H9 (cell line): Measurements from ENCODE around the gene ZDHHC15. TPM values are rescaled to one million over a fixed set of nuclear protein-coding genes. Genes with fewer than 3 reads are reported as not detected.

ENCODE experiments used
- DNase-seq: peaks from one replicate; pipeline ENCODE4 v3.0.0-alpha.2; 2017
- H2AFZ ChIP-seq: one replicate; pipeline ENCODE4 v1.6.1; 2013; ENCODE audit warnings: mild to moderate bottlenecking, low read length, control low read depth, moderate library complexity
- H2AK5ac ChIP-seq: 2 replicates; pipeline ENCODE4 v1.6.1; 2013; ENCODE audit warnings: low read length, control low read depth, mixed read lengths; ENCODE audit not compliant: insufficient read length
- H2BK120ac ChIP-seq: one replicate; pipeline ENCODE4 v1.6.1; 2013; ENCODE audit warnings: low read depth, mild to moderate bottlenecking, low read length, control low read depth, inconsistent platforms; ENCODE audit not compliant: poor library complexity, severe bottlenecking
- H2BK12ac ChIP-seq: 2 replicates; pipeline ENCODE4 v1.6.1; 2013; ENCODE audit warnings: low read length, control low read depth, mixed read lengths, low read depth; ENCODE audit not compliant: insufficient read length
- H2BK15ac ChIP-seq: 2 replicates; pipeline ENCODE4 v1.6.1; 2013; ENCODE audit warnings: low read depth, low read length, control low read depth
- H2BK20ac ChIP-seq: one replicate; pipeline ENCODE4 v1.6.1; 2013; ENCODE audit warnings: low read depth, mild to moderate bottlenecking, low read length, control low read depth, inconsistent platforms; ENCODE audit not compliant: poor library complexity, severe bottlenecking
- H2BK5ac ChIP-seq: 2 replicates; pipeline ENCODE4 v1.6.1; 2013; ENCODE audit warnings: low read length, control low read depth, mixed read lengths; ENCODE audit not compliant: insufficient read length
- H3K14ac ChIP-seq: 2 replicates; pipeline ENCODE4 v1.6.1; 2013; ENCODE audit warnings: low read length, control low read depth; ENCODE audit not compliant: insufficient read depth
- H3K18ac ChIP-seq: 2 replicates; pipeline ENCODE4 v1.6.1; 2013; ENCODE audit warnings: low read depth, mild to moderate bottlenecking, mixed read lengths, low read length, control low read depth; ENCODE audit not compliant: insufficient read length
- H3K23ac ChIP-seq: 2 replicates; pipeline ENCODE4 v1.6.1; 2013; ENCODE audit warnings: low read length, control low read depth, mixed read lengths, low read depth; ENCODE audit not compliant: insufficient read length
- H3K23me2 ChIP-seq: 2 replicates; pipeline ENCODE4 v1.6.1; 2013; ENCODE audit warnings: low read depth, mild to moderate bottlenecking, mixed read lengths, low read length, control low read depth; ENCODE audit not compliant: insufficient read length, poor library complexity, severe bottlenecking
- H3K27ac ChIP-seq: 2 replicates; pipeline ENCODE4 v1.5.1; 2013; ENCODE audit warnings: low read length, control low read depth, mixed read lengths, low read depth; ENCODE audit not compliant: insufficient read length
- H3K27me3 ChIP-seq: 2 replicates; pipeline ENCODE4 v1.6.1; 2013; ENCODE audit warnings: low read length, control low read depth, inconsistent platforms; ENCODE audit not compliant: insufficient read depth
- H3K4ac ChIP-seq: 2 replicates; pipeline ENCODE4 v1.6.1; 2013; ENCODE audit warnings: low read depth, mild to moderate bottlenecking, control low read depth, inconsistent platforms, low read length, moderate library complexity
- H3K4me1 ChIP-seq: 2 replicates; pipeline ENCODE4 v1.6.1; 2013; ENCODE audit warnings: low read length, control low read depth, inconsistent platforms; ENCODE audit not compliant: insufficient read depth
- H3K4me2 ChIP-seq: 2 replicates; pipeline ENCODE4 v1.6.1; 2013; ENCODE audit warnings: low read length, control low read depth, mixed read lengths; ENCODE audit not compliant: insufficient read length, insufficient read depth
- H3K56ac ChIP-seq: 2 replicates; pipeline ENCODE4 v1.6.1; 2013; ENCODE audit warnings: low read depth, mild to moderate bottlenecking, mixed read lengths, low read length, control low read depth; ENCODE audit not compliant: insufficient read length
- H3K79me1 ChIP-seq: 2 replicates; pipeline ENCODE4 v1.6.1; 2013; ENCODE audit warnings: low read depth, mild to moderate bottlenecking, moderate library complexity, low read length, control low read depth, inconsistent platforms; ENCODE audit not compliant: insufficient read depth, poor library complexity, severe bottlenecking
- H3K79me2 ChIP-seq: 2 replicates; pipeline ENCODE4 v1.6.1; 2013; ENCODE audit warnings: low read length, control low read depth, inconsistent platforms; ENCODE audit not compliant: insufficient read depth
- H3K9ac ChIP-seq: 2 replicates; pipeline ENCODE4 v1.6.1; 2013; ENCODE audit warnings: low read length, control low read depth, mixed read lengths; ENCODE audit not compliant: insufficient read length; ENCODE audit errors: extremely low read depth
- H3K9me3 ChIP-seq: one replicate; pipeline ENCODE4 v1.6.1; 2013; ENCODE audit warnings: low read depth, low read length, inconsistent platforms; ENCODE audit not compliant: control insufficient read depth
- H3T11ph ChIP-seq: one replicate; pipeline ENCODE4 v1.6.1; 2013; ENCODE audit warnings: mild to moderate bottlenecking, low read length, control low read depth, inconsistent platforms
- H4K20me1 ChIP-seq: one replicate; pipeline ENCODE4 v1.6.1; 2013; ENCODE audit not compliant: control insufficient read depth, insufficient read length, insufficient read depth
- H4K5ac ChIP-seq: 2 replicates; pipeline ENCODE4 v1.6.1; 2013; ENCODE audit warnings: low read depth, mild to moderate bottlenecking, mixed read lengths, low read length, control low read depth; ENCODE audit not compliant: insufficient read length
- H4K8ac ChIP-seq: replicated peaks from 2 replicates; pipeline ENCODE4 v1.6.1; 2013; ENCODE audit warnings: low read length, control low read depth, mixed read lengths, low read depth; ENCODE audit not compliant: insufficient read length
- H4K91ac ChIP-seq: 2 replicates; pipeline ENCODE4 v1.6.1; 2013; ENCODE audit warnings: low read depth, mild to moderate bottlenecking, moderate library complexity, mixed read lengths, low read length, control low read depth; ENCODE audit not compliant: insufficient read length
- H3K27ac Mint-ChIP-seq, 3 experiments: 2 replicates in 2 of 3; 3 replicates in 1 of 3; pipeline ENCODE4 v1.8.0; 2020 to 2021; ENCODE audit warnings: mixed read lengths in 3 of 3, mild to moderate bottlenecking in 1 of 3, moderate library complexity in 1 of 3
- H3K27me3 Mint-ChIP-seq: 2 replicates; pipeline ENCODE4 v1.8.0; 2021; ENCODE audit warnings: low read depth, mild to moderate bottlenecking, moderate library complexity, mixed read lengths
- H3K36me3 Mint-ChIP-seq, 3 experiments: 2 replicates in 2 of 3; 3 replicates in 1 of 3; pipeline ENCODE4 v1.8.0; 2020 to 2021; ENCODE audit warnings: low read depth in 3 of 3, mixed read lengths in 3 of 3; ENCODE audit not compliant: insufficient read depth in 1 of 3
- H3K4me1 Mint-ChIP-seq, 2 experiments: 2 replicates each; pipeline ENCODE4 v1.8.0; 2020; ENCODE audit warnings: mixed read lengths in 2 of 2
- H3K4me3 Mint-ChIP-seq, 2 experiments: 2 replicates in 1 of 2; 3 replicates in 1 of 2; pipeline ENCODE4 v1.8.0; 2020 to 2021; ENCODE audit warnings: mild to moderate bottlenecking in 2 of 2, mixed read lengths in 2 of 2, moderate library complexity in 1 of 2
- H3K9me3 Mint-ChIP-seq, 2 experiments: 2 replicates in 1 of 2; 3 replicates in 1 of 2; pipeline ENCODE4 v1.8.0; 2020; ENCODE audit warnings: mild to moderate bottlenecking in 2 of 2, mixed read lengths in 2 of 2, moderate library complexity in 1 of 2
- CTCF ChIP-seq: fragments of 200-600 bp; sonication (generic); conservative IDR thresholded peaks from 3 replicates; pipeline ENCODE4 v1.8.0; 2021; ENCODE audit warnings: antibody characterized with exemption, mild to moderate bottlenecking
- WGBS: extraction: QIAGEN DNeasy Blood & Tissue Kit; methylation state at CpG from one replicate; pipeline ENCODE4 v1.1.7; 2013; ENCODE audit warnings: missing lambda C conversion rate, low lambda C conversion rate, mixed read lengths; ENCODE audit not compliant: insufficient read length; ENCODE audit errors: extremely low coverage; 5-methylcytosine and 5-hydroxymethylcytosine counted together
- total RNA-seq: library from RNA; stranded (reverse); gene quantifications from 2 replicates; pipeline ENCODE4 v1.2.1, GENCODE V29; 2021

Gene ZDHHC15
- total RNA-seq, 1 experiment from 2014 or later: 2.7 TPM

DNA sequence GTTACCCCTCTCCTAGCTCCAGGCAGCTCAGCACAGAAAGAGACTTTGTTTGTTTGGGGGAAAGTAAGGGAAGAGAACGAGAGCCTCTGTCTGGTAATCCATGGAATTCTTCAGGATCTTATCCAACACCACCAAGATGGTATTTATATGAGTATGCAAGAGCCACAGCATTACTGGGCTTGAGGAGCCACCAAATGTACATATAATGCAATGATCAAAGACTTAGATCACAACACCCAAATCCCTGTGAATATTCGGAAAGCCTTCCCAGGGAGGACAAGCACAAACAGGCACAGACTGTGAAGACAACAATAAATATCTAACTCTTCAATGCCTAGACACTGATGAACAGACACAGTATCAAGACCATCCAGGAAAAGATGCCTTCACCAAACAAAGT, 132.4 kb downstream of the ZDHHC15 start:
- Histone ChIP-seq H3K18ac (no peak overlapping the region), H2BK12ac (no peak overlapping the region), H2BK20ac (no peak overlapping the region), H2BK5ac (no peak overlapping the region), H2BK120ac (no peak overlapping the region), H3K4ac (no peak overlapping the region), H3K23ac (no peak overlapping the region), H3K9me3 (peaks cover 38% of the 10 kb centered on the region), H3K14ac (no peak overlapping the region), H3K4me1 (no peaks in the 10 kb centered on the region), H3K23me2 (no peaks in the 10 kb centered on the region), H3K9ac (no peak overlapping the region), H3K4me2 (no peak overlapping the region), H3K79me2 (no peaks in the 10 kb centered on the region), H3K79me1 (no peaks in the 10 kb centered on the region), H3T11ph (no peak overlapping the region), H3K27me3 (no peaks in the 10 kb centered on the region), H2AK5ac (no peak overlapping the region), H4K5ac (no peak overlapping the region), H4K8ac (no peak overlapping the region), H4K20me1 (no peaks in the 10 kb centered on the region), H3K27ac (no peak overlapping the region), H2BK15ac (no peak overlapping the region), H4K91ac (no peak overlapping the region), H3K56ac (no peak overlapping the region), H2AFZ (no peak overlapping the region)
- H3K36me3 Mint-ChIP-seq: peaks cover 25 to 27% (median 26%) of the 10 kb centered on the region in 3 experiments
- DNase-seq: no peak
- TF ChIP-seq CTCF: no peak
- no peak overlapping the region for H3K27ac Mint-ChIP-seq
- WGBS: no CpG with 5 or more reads among the region's 2 CpGs
- no peak overlapping the region for H3K4me3 Mint-ChIP-seq
- H3K27me3 Mint-ChIP-seq: no peaks in the 10 kb centered on the region; the same call in 1 of the 2 replicates
- H3K9me3 Mint-ChIP-seq: peaks cover 81 to 84% of the 10 kb centered on the region in 2 experiments
- no peaks in the 10 kb centered on the region for H3K4me1 Mint-ChIP-seq
